ENCODE data around the gene RMI1.

RMI1 gene

GRCh38 chr9:83986195-83986594 is 5.6 kb downstream of the RMI1 start:
- no peak for ATAC-seq

GRCh38 chr9:83986765-83987401 is 6.3 kb downstream of the RMI1 start:
- ATAC-seq = no peak
- TF ChIP-seq ARNTL (CRISPR knock-in tag; IDR thresholded peaks at IDR 0.05; ENCODE audit: borderline replicate concordance, low read depth) = no peak
- no peak for TF ChIP-seq ISL1 (CRISPR knock-in tag; IDR thresholded peaks at IDR 0.05)
- TF ChIP-seq BACH2 (CRISPR knock-in tag; IDR thresholded peaks at IDR 0.05; ENCODE audit: borderline replicate concordance) = no peak
- no peak for TF ChIP-seq ESRRG (CRISPR knock-in tag; IDR thresholded peaks at IDR 0.05)
- no peak for TF ChIP-seq CREB5 (CRISPR knock-in tag; IDR thresholded peaks at IDR 0.05; ENCODE audit: low read depth)
- TF ChIP-seq TSHZ2 (CRISPR knock-in tag; IDR thresholded peaks at IDR 0.05) = no peak
- TF ChIP-seq ZFP3 (CRISPR knock-in tag; IDR thresholded peaks at IDR 0.05) = no peak
- no peak for TF ChIP-seq SNAI2 (CRISPR knock-in tag; IDR thresholded peaks at IDR 0.05)
- TF ChIP-seq CSDC2 (CRISPR knock-in tag; IDR thresholded peaks at IDR 0.05) = no peak
- TF ChIP-seq ZNF565 (CRISPR knock-in tag; conservative IDR thresholded peaks at IDR 0.05; ENCODE audit: low read depth) = no peak

More at GRCh38 chr9:83986195-83986594, 5.6 kb downstream of the RMI1 start:
- TF ChIP-seq OSR1 (CRISPR knock-in tag; IDR thresholded peaks at IDR 0.05) (no peak), TOX (CRISPR knock-in tag; IDR thresholded peaks at IDR 0.05; ENCODE audit: borderline replicate concordance) (no peak), TCF4 (CRISPR knock-in tag; IDR thresholded peaks at IDR 0.05; ENCODE audit: borderline replicate concordance) (no peak), PATZ1 (CRISPR knock-in tag; IDR thresholded peaks at IDR 0.05; ENCODE audit: borderline replicate concordance) (no peak), ISL1 (CRISPR knock-in tag; IDR thresholded peaks at IDR 0.05) (no peak), GLIS3 (CRISPR knock-in tag; IDR thresholded peaks at IDR 0.05) (no peak)

- TF ChIP-seq ZFP3 (CRISPR knock-in tag; IDR thresholded peaks at IDR 0.05) (no peak), ZNF70 (CRISPR knock-in tag; IDR thresholded peaks at IDR 0.05) (no peak), RARB (CRISPR knock-in tag; IDR thresholded peaks at IDR 0.05) (no peak), PPARA (CRISPR knock-in tag; IDR thresholded peaks at IDR 0.05; ENCODE audit: borderline replicate concordance) (no peak), CREB5 (CRISPR knock-in tag; IDR thresholded peaks at IDR 0.05; ENCODE audit: low read depth) (no peak), ISL1 (CRISPR knock-in tag; IDR thresholded peaks at IDR 0.05) (no peak), ARNTL (CRISPR knock-in tag; IDR thresholded peaks at IDR 0.05; ENCODE audit: borderline replicate concordance, low read depth) (no peak), ZNF565 (CRISPR knock-in tag; conservative IDR thresholded peaks at IDR 0.05; ENCODE audit: low read depth) (no peak), BACH2 (CRISPR knock-in tag; IDR thresholded peaks at IDR 0.05; ENCODE audit: borderline replicate concordance) (no peak), TOX (CRISPR knock-in tag; IDR thresholded peaks at IDR 0.05; ENCODE audit: borderline replicate concordance) (no peak), GLIS3 (CRISPR knock-in tag; IDR thresholded peaks at IDR 0.05) (no peak), TCF4 (CRISPR knock-in tag; IDR thresholded peaks at IDR 0.05; ENCODE audit: borderline replicate concordance) (no peak), OSR1 (CRISPR knock-in tag; IDR thresholded peaks at IDR 0.05) (no peak), ESRRG (CRISPR knock-in tag; IDR thresholded peaks at IDR 0.05) (no peak), CSRNP3 (CRISPR knock-in tag; IDR thresholded peaks at IDR 0.05) (no peak), PATZ1 (CRISPR knock-in tag; IDR thresholded peaks at IDR 0.05; ENCODE audit: borderline replicate concordance) (no peak)
- ATAC-seq = no peak
Measured at GRCh38 chr9:83987402-83987791, 6.8 kb downstream of the RMI1 start.
